Thyroid gland (tissue), 4 donors: ENCODE measurements around the gene GRM7.

Source experiments
- CTCF ChIP-seq, 6 experiments: fragments of 200-600 bp in 3 of 6; fragments of 450-650 bp in 3 of 6; sonication (generic) in 3 of 6; IDR thresholded peaks; one replicate each; pipeline ENCODE4 v1.5.1; 2016 to 2019; ENCODE audit warnings: antibody characterized with exemption in 6 of 6, mild to moderate bottlenecking in 2 of 6, inconsistent platforms in 1 of 6, moderate library complexity in 1 of 6
- POLR2A ChIP-seq, 2 donors: fragments of 450-650 bp; IDR thresholded peaks; one replicate each; pipeline ENCODE4 v1.6.1; 2017; ENCODE audit warnings: antibody characterized with exemption in 2 of 2, mild to moderate bottlenecking in 2 of 2, moderate library complexity in 1 of 2

- TF ChIP-seq POLR2A (IDR thresholded peaks at IDR 0.05) (no peak), CTCF (IDR thresholded peaks at IDR 0.05) (no peak)
Measured at GRCh38 chr3:7700977-7701376, 840.1 kb downstream of the GRM7 start.
